Motor neuron (in vitro differentiated cells): ENCODE measurements around the gene PAX5. TPM values are rescaled to one million over a fixed set of nuclear protein-coding genes. Genes with fewer than 3 reads are reported as not detected.

Source experiments
- ATAC-seq, 8 experiments: fragments of 200-7000 bp; cut with Tn5 transposase; replicated peaks in 6 of 8; 2 replicates each; pipeline ENCODE4 v1.8.0; 2021; ENCODE audit warnings: mild to moderate bottlenecking in 8 of 8, moderate library complexity in 8 of 8
- H3K27ac ChIP-seq, 2 donors: fragments of 250-450 bp; sonication (Bioruptor Pico); 2 replicates each; pipeline ENCODE4 v1.9.0; 2021; ENCODE audit warnings: antibody characterized with exemption in 2 of 2, mild to moderate bottlenecking in 2 of 2, moderate library complexity in 1 of 2
- H3K4me1 ChIP-seq, 2 donors: fragments of 250-450 bp; sonication (Bioruptor Pico); replicated peaks in 1 of 2; 2 replicates each; pipeline ENCODE4 v1.6.1; 2021; ENCODE audit warnings: antibody characterized with exemption in 2 of 2, mild to moderate bottlenecking in 2 of 2, moderate library complexity in 1 of 2
- H3K4me3 ChIP-seq, 5 donors: fragments of 250-450 bp; sonication (Bioruptor Pico); 2 replicates each; pipeline ENCODE4 v1.9.0; 2021; ENCODE audit warnings: antibody characterized with exemption in 5 of 5, mild to moderate bottlenecking in 5 of 5, moderate library complexity in 4 of 5
- WGBS, 10 experiments: fragments of 450-650 bp; shearing (Covaris generic); methylation state at CpG; one replicate each; pipeline ENCODE4 v1.0.0; 2022; 5-methylcytosine and 5-hydroxymethylcytosine counted together
- in situ Hi-C, 9 experiments: fragments of 400-800 bp; cut with MboI; loops; one replicate each; pipeline ENCODE4 v1.15.0; 2021; ENCODE audit warnings: low sequenced_read_pairs in 9 of 9, low pct_unique_long_range_greater_than_20kb in 2 of 9; ENCODE audit not compliant: unreplicated experiment in 9 of 9
- total RNA-seq, 8 experiments: library from RNA; unstranded; fragments of 300-600 nt; gene quantifications; 2 replicates each; pipeline versions ENCODE4 v1.2.3 to v1.2.4, GENCODE V29; 2022

PAX5 gene
- total RNA-seq, 8 experiments from 2014 or later, result 0.09 to 1.5 (median 0.61) TPM

- no peak for ATAC-seq
These were observed 140.2 kb downstream of the PAX5 start for GRCh38 chr9:36893911-36894310.

GRCh38 chr9:36893184-36893583 is 140.9 kb downstream of the PAX5 start:
- WGBS, 10 experiments, result 6 to 91% (median 84%) methylated on average over 3 to 4 of the region's 8 CpGs; no CpG with 5 or more reads in 4 of the 10 experiments
- no peak for ATAC-seq
- Histone ChIP-seq H3K27ac (no peak overlapping the region), H3K4me3 (no peak overlapping the region), H3K4me1 (peaks cover 2 to 4% of the 10 kb centered on the region in 2 donors)
- in situ Hi-C loops, result no loop called here

More at GRCh38 chr9:36893911-36894310, 140.2 kb downstream of the PAX5 start:
- Histone ChIP-seq H3K4me1 (peaks cover 2 to 4% of the 10 kb centered on the region in 2 donors), H3K27ac (no peak overlapping the region), H3K4me3 (no peak overlapping the region)
- 0 to 100% (median 92%) methylated on average over 1 to 3 of the region's 8 CpGs; no CpG with 5 or more reads in 3 of the 10 experiments for WGBS, 10 experiments
- in situ Hi-C loops, result no loop called here

DNA sequence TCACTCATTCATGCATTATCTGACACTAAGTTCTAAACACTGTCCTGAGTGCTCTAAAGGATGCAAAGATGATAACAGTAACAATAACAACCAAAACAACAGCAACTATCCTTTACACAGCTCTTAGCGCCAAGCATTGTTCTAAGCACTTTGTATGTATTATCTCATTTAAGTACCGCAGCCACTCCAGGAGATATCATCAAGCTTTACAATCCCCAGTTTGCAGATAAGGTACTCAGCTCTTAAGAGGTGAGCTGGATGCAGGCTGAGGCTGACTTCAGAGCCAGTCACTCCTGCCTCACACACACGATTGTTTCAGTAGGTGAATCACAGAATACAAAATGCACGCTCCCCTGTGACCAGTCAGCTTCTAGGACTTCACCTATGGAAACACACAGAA is 141.8 kb downstream of the PAX5 start:
- 50 to 100% (median 91%) methylated on average over 1 to 4 of the region's 4 CpGs; no CpG with 5 or more reads in 2 of the 10 experiments for WGBS, 10 experiments
- Histone ChIP-seq H3K4me3 (no peak overlapping the region), H3K27ac (no peak overlapping the region), H3K4me1 (peaks cover 2 to 4% of the 10 kb centered on the region in 2 donors)
- in situ Hi-C loops, result no loop called here
- ATAC-seq, result no peak

- Histone ChIP-seq H3K27ac (no peak overlapping the region), H3K4me3 (no peak overlapping the region), H3K4me1 (peaks cover 2 to 8% of the 10 kb centered on the region in 2 donors)
- in situ Hi-C loops, result no loop called here
- ATAC-seq, result peak; percentile 57 to 99 (median 96)
- 0 to 92% (median 31%) methylated on average over 1 to 12 of the region's 13 CpGs; no CpG with 5 or more reads in 2 of the 10 experiments for WGBS, 10 experiments
These were observed 142.7 kb downstream of the PAX5 start for GRCh38 chr9:36891341-36891811.

GRCh38 chr9:36889844-36890243 is 144.2 kb downstream of the PAX5 start:
- H3K27ac ChIP-seq, result no peak overlapping the region
- no peak overlapping the region for H3K4me3 ChIP-seq
- in situ Hi-C loops, result no loop called here
- peaks cover 2 to 9% of the 10 kb centered on the region in 2 donors for H3K4me1 ChIP-seq
- ATAC-seq, result no peak
- WGBS, 10 experiments, result 25 to 81% (median 58%) methylated on average over 2 to 5 of the region's 6 CpGs; no CpG with 5 or more reads in 5 of the 10 experiments

GRCh38 chr9:36888551-36888950 is 145.5 kb downstream of the PAX5 start:
- in situ Hi-C loops, result no loop called here

GRCh38 chr9:36884721-36885120 is 149.3 kb downstream of the PAX5 start:
- WGBS, 10 experiments, result 34 to 86% (median 60%) methylated on average over 1 to 4 of the region's 6 CpGs; no CpG with 5 or more reads in 3 of the 10 experiments
- in situ Hi-C loops, result no loop called here
- no peak overlapping the region for H3K27ac ChIP-seq
- H3K4me1 ChIP-seq, result peaks cover 9 to 22% of the 10 kb centered on the region in 2 donors
- no peak overlapping the region for H3K4me3 ChIP-seq
- ATAC-seq, result no peak

More at GRCh38 chr9:36888551-36888950, 145.5 kb downstream of the PAX5 start:
- peaks cover 2 to 9% of the 10 kb centered on the region in 2 donors for H3K4me1 ChIP-seq
- H3K27ac ChIP-seq, result no peak overlapping the region
- 6 to 80% (median 71%) methylated on average over 1 to 5 of the region's 7 CpGs; no CpG with 5 or more reads in 4 of the 10 experiments for WGBS, 10 experiments
- H3K4me3 ChIP-seq, result no peak overlapping the region
- no peak for ATAC-seq

DNA sequence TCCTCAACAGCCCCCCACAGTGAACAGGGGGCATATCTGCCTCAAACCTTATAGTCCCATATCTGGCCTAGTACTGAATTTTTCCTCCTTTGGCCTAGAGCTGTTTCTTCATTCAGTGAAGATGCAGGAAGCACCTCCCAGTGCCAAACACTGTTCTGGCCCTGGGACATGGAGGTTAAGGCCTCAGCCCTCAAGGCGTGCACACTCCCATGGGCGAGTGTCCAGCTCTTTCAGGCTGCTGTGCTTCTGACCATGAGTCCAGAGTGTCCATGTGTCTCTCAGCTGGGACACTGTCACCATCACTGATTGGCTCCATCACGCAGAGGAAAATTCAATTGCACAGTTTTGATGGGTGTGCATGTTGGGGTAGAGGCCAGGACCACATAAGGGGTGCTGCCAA is 151.5 kb downstream of the PAX5 start:
- in situ Hi-C loops, result no loop called here
- H3K27ac ChIP-seq, result peak overlapping the region in 1 of 2 donors; percentile 6
- peak in 2 of 8 experiments; percentile 92 to 99 for ATAC-seq
- no peak overlapping the region for H3K4me3 ChIP-seq
- 26 to 100% methylated on average over 2 of the region's 3 CpGs; no CpG with 5 or more reads in 8 of the 10 experiments for WGBS, 10 experiments
- peaks cover 9 to 22% of the 10 kb centered on the region in 2 donors for H3K4me1 ChIP-seq

DNA sequence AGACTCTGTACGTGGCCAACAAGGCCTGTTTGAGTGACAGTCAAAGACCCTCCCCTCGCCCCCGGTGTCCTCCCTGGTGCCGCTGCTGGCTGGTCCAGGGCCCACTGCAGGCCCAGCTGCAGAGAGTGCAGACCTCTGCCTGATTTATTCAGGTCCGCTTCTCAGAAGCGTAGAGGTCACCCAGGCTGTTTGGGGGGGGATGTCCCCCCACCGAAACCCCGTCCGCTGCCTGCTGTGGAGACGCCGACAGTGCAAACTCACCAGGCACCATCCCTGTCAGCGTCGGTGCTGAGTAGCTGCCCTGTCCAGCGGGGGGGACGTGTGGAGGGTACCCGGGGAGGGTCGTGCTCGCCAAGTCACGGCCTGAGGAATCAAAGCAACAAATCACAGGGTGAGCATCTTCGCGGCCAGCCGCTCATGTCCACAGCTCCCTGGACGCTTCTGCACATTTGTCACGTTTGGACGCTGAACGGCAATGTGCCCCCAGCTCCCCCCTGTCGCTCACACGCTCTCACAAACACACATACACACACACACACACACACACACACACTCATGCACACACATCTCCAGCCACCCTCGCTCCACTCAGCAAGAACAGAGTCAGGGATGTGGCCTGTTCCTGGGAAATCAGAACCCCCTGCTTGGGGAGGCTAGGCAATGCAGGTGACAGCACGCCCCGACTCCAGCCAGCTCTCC is 152.2 kb downstream of the PAX5 start:
- Histone ChIP-seq H3K4me3 (no peak overlapping the region), H3K27ac (peak overlapping the region; percentile 6 to 18), H3K4me1 (peaks cover 9 to 22% of the 10 kb centered on the region in 2 donors)
- ATAC-seq, result peak in 5 of 8 experiments; percentile 88 to 91 (median 90)
- in situ Hi-C loops, result no loop called here
- 24 to 100% (median 90%) methylated on average over 1 to 7 of the region's 31 CpGs; no CpG with 5 or more reads in 7 of the 10 experiments for WGBS, 10 experiments

DNA sequence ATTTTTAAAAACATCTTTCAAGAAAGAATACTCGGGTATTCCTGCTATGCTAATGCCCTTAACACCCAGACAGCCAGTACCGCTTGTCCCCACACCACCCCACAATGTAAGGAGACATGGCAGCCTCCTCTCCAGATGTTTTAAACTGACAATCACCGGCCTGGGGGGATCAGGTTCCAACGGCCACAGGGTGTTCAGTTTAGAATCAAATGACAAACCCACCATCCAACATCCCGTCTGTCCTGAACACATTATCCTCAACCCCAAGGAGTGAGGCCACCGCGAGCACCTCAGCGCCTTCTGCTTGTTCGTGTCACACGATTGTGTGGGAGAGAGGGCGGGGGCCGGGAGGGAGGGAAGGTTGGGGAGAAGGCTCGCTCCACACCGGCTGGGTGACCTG is 152.8 kb downstream of the PAX5 start:
- Histone ChIP-seq H3K27ac (no peak overlapping the region), H3K4me1 (peaks cover 9 to 18% of the 10 kb centered on the region in 2 donors), H3K4me3 (no peak overlapping the region)
- WGBS, 10 experiments, result 0 to 100% (median 72%) methylated on average over 1 to 4 of the region's 14 CpGs; no CpG with 5 or more reads in 1 of the 10 experiments
- ATAC-seq, result no peak
- in situ Hi-C loops, result no loop called here

- Histone ChIP-seq H3K4me1 (peaks cover 9 to 17% of the 10 kb centered on the region in 2 donors), H3K4me3 (no peak overlapping the region), H3K27ac (no peak overlapping the region)
- WGBS, 10 experiments, result 20 to 100% (median 90%) methylated on average over 1 to 5 of the region's 12 CpGs; no CpG with 5 or more reads in 4 of the 10 experiments
- in situ Hi-C loops, result no loop called here
- no peak for ATAC-seq
These were observed 154.0 kb downstream of the PAX5 start for GRCh38 chr9:36880075-36880474.

DNA sequence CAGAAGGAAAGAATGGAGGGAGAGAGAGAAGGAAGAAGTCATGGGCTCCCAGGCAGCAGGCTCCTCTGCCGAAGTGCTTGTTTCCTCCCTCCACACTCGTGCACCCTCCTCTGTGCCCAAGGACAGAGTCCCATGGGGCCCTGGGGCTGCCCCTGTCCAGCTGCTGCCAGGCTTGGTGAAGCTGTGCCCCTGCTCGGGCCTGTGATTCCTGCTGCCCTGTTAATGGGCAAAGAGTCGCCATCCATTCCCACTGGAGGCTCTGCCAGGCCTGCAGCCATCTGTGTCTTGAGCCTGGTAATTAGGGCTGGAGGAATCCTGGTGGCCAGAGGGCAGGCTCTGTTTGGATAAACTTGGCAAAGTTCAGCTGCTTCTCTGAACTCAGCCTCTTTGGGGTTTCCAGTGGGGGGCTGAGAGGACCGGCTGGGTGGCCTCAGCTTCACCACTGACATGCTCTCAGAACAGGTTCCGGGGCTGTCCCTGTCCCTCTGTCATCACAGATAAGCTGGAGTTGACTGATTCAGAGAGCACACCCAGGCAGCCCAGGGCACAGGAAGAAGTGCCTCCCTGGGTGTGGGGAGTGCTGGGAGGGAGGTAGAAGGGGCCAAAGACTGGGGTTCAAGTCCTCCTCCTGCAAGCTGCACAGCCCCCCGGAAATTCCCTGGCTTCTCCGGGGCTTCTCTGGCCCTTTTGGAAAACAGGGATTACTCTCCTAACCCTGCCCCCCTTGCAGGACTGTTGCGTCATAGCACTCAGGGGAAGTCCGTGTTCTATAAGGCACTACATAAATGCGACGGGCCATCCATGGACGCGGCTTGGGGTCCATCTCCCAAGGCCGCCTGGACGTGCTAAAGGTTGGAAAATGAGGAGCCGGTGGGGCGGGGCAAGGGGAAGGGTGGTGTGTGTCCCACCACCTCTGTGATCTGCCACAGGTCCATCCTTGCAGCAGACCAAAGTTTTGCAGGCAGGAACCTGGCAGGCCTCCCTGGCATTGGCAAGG is 154.8 kb downstream of the PAX5 start:
- Histone ChIP-seq H3K27ac (no peak overlapping the region), H3K4me1 (peaks cover 9 to 17% of the 10 kb centered on the region in 2 donors), H3K4me3 (no peak overlapping the region)
- ATAC-seq, result no peak
- in situ Hi-C loops, result no loop called here
- 60 to 89% (median 71%) methylated on average over 1 to 5 of the region's 18 CpGs; no CpG with 5 or more reads in 5 of the 10 experiments for WGBS, 10 experiments
